Hepatocyte (in vitro differentiated cells): ENCODE data around the gene PARP8.

ENCODE experiments used
- EZH2 ChIP-seq: fragments of 200-600 bp; sonication (generic); IDR thresholded peaks from 2 replicates; pipeline ENCODE4 v1.6.1; 2016; ENCODE audit warnings: antibody characterized with exemption, mild to moderate bottlenecking, borderline replicate concordance
- EZH2phosphoT487 ChIP-seq: fragments of 200-600 bp; sonication (generic); IDR thresholded peaks from one replicate; pipeline ENCODE4 v1.6.1; 2018; ENCODE audit warnings: antibody characterized with exemption, mild to moderate bottlenecking, low read depth, moderate library complexity; ENCODE audit not compliant: unreplicated experiment, severe bottlenecking
- TF ChIP-seq, protein P1 (sequence below): fragments of 200-600 bp; sonication (generic); IDR thresholded peaks from 2 replicates; pipeline ENCODE4 v1.5.1; 2016; ENCODE audit warnings: antibody characterized with exemption, mild to moderate bottlenecking; ENCODE audit not compliant: poor library complexity

DNA sequence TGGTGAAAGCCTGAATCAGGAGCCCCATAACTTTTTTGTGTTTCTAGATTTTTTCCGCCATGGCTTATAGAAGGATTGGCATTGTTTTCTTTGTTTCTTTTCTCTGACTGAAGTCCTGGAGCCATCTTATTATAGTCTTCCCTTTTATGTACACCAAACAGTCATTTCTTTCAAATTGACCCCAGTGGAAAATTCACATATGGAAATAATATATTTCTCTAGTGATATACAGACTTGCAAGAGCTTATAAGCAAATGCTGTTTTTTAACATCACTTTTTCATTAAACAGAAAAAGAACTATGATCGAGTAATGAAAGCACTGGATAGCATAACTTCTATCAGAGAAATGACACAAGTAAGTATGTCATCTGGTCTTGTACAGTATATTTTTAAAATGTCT is 155.6 kb downstream of the PARP8 start:
- TF ChIP-seq, protein P1, sequence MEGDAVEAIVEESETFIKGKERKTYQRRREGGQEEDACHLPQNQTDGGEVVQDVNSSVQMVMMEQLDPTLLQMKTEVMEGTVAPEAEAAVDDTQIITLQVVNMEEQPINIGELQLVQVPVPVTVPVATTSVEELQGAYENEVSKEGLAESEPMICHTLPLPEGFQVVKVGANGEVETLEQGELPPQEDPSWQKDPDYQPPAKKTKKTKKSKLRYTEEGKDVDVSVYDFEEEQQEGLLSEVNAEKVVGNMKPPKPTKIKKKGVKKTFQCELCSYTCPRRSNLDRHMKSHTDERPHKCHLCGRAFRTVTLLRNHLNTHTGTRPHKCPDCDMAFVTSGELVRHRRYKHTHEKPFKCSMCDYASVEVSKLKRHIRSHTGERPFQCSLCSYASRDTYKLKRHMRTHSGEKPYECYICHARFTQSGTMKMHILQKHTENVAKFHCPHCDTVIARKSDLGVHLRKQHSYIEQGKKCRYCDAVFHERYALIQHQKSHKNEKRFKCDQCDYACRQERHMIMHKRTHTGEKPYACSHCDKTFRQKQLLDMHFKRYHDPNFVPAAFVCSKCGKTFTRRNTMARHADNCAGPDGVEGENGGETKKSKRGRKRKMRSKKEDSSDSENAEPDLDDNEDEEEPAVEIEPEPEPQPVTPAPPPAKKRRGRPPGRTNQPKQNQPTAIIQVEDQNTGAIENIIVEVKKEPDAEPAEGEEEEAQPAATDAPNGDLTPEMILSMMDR = no peak
- no peak for TF ChIP-seq EZH2
- no peak for TF ChIP-seq EZH2phosphoT487
